DOHH2 (cell line): ENCODE results near the gene UGT1A6.
"Not testable (repeated sequence)": the region's sequence is repeated elsewhere in the genome, so short reads cannot be mapped to it uniquely, and the experiment has no call there.

Experiments
- H3F3A ChIP-seq: fragments of 200-600 bp; sonication (generic), shearing (Covaris generic); 2 replicates; pipeline ENCODE4 v1.6.0; 2016; ENCODE audit warnings: antibody characterized with exemption, mild to moderate bottlenecking; ENCODE audit not compliant: control insufficient read depth, insufficient read depth
- H3K27ac ChIP-seq: fragments of 200-600 bp; sonication (generic); 2 replicates; pipeline ENCODE4 v1.5.1; 2014; ENCODE audit warnings: low read depth, mild to moderate bottlenecking, low read length, moderate library complexity
- H3K27me3 ChIP-seq: fragments of 200-600 bp; sonication (generic); 2 replicates; pipeline ENCODE4 v1.6.1; 2014; ENCODE audit warnings: mild to moderate bottlenecking, low read length, mixed read lengths; ENCODE audit not compliant: control insufficient read depth
- H3K36me3 ChIP-seq: fragments of 200-600 bp; sonication (generic); 2 replicates; pipeline ENCODE4 v1.6.1; 2014; ENCODE audit warnings: mild to moderate bottlenecking, low read length, moderate library complexity, mixed read lengths; ENCODE audit not compliant: control insufficient read depth
- H3K4me1 ChIP-seq: fragments of 200-600 bp; sonication (generic); 2 replicates; pipeline ENCODE4 v1.6.1; 2014; ENCODE audit warnings: mild to moderate bottlenecking, low read length, mixed read lengths; ENCODE audit not compliant: control insufficient read depth
- H3K4me2 ChIP-seq: fragments of 200-600 bp; sonication (generic); 2 replicates; pipeline ENCODE4 v1.6.0; 2014; ENCODE audit warnings: mild to moderate bottlenecking, low read length, moderate library complexity
- H3K4me3 ChIP-seq: fragments of 200-600 bp; sonication (generic); 2 replicates; pipeline ENCODE4 v1.5.1; 2014; ENCODE audit warnings: mild to moderate bottlenecking, low read length, mixed read lengths
- H3K79me2 ChIP-seq: fragments of 200-600 bp; sonication (generic); 2 replicates; pipeline ENCODE4 v1.6.1; 2014; ENCODE audit warnings: mild to moderate bottlenecking, low read length, mixed read lengths; ENCODE audit not compliant: control insufficient read depth
- H3K9me2 ChIP-seq: fragments of 200-600 bp; sonication (generic); replicated peaks from 2 replicates; pipeline ENCODE4 v1.6.1; 2014; ENCODE audit warnings: mild to moderate bottlenecking, low read length, mixed read lengths; ENCODE audit not compliant: control insufficient read depth
- H3K9me3 ChIP-seq: fragments of 200-600 bp; sonication (generic); 2 replicates; pipeline ENCODE4 v1.6.1; 2014; ENCODE audit warnings: antibody characterized with exemption, low read length, mixed read lengths; ENCODE audit not compliant: control insufficient read depth, insufficient read depth
- H4K20me1 ChIP-seq: fragments of 200-600 bp; sonication (generic); 2 replicates; pipeline ENCODE4 v1.6.0; 2014; ENCODE audit warnings: low read depth, mild to moderate bottlenecking, antibody characterized with exemption, low read length, moderate library complexity; ENCODE audit not compliant: control insufficient read depth, insufficient read depth
- EZH2phosphoT487 ChIP-seq: fragments of 200-600 bp; sonication (generic); IDR thresholded peaks from 2 replicates; pipeline ENCODE4 v1.6.1; 2017; ENCODE audit warnings: borderline replicate concordance, mild to moderate bottlenecking, antibody characterized with exemption, low read length, moderate library complexity, mixed read lengths
- TF ChIP-seq, protein P1 (sequence below): fragments of 200-600 bp; sonication (generic); IDR thresholded peaks from one replicate; pipeline ENCODE4 v1.5.1; 2014; ENCODE audit warnings: antibody characterized with exemption, mild to moderate bottlenecking, low read depth, low read length; ENCODE audit not compliant: poor library complexity, severe bottlenecking

The UGT1A6 gene

DNA sequence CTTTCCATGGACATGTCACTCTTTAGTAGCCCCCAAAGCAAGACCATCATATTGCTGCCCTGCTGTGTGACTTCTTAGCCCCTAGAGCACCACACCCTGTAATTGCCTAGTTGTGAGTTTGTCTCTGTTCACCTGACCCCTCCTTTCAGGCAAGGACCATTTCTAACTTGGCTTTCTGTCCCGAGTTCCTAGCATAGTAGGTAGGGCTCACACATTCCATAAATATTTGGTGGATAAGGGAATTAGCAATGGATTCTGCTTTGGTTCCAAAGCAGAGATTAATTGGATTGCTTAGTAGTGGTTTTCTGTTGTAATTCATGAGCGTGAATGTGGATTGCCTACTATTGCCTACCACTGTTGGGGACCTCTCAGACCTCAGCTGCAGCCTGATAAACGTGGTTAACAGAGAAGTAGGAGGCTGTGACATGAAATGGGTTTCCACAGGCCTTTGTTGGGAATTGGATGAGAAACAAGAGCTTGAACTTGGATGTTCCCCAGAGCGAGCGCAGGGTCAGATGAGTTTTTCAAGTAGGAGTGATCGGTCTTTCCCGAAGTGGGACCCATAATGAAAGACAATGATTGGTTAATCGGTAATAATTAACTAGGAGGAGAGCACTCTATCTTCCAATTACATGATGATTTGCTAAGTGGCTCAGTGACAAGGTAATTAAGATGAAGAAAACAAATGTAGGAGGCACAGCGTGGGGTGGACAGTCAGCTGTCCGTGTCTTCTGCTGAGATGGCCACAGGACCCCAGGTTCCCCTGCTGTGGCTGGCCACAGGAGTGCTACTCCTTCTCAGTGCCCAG is 54.0 kb downstream of the UGT1A6 start:
- H3F3A ChIP-seq, result no peaks in the 10 kb centered on the region
- H3K36me3 ChIP-seq, result no peaks in the 10 kb centered on the region
- H3K4me1 ChIP-seq, result no peaks in the 10 kb centered on the region
- no peaks in the 10 kb centered on the region for H3K79me2 ChIP-seq
- H3K9me2 ChIP-seq, result no peaks in the 10 kb centered on the region
- H4K20me1 ChIP-seq, result no peaks in the 10 kb centered on the region
- 0 out of 2 replicates have a peak, but pooled peaks cover 3% of the 10 kb centered on the region for H3K27me3 ChIP-seq
- peaks cover 6% of the 10 kb centered on the region; the same call in 1 of the 2 replicates for H3K9me3 ChIP-seq
- no peak overlapping the region for H3K27ac ChIP-seq
- TF ChIP-seq EZH2phosphoT487, result no peak
- TF ChIP-seq, protein P1, sequence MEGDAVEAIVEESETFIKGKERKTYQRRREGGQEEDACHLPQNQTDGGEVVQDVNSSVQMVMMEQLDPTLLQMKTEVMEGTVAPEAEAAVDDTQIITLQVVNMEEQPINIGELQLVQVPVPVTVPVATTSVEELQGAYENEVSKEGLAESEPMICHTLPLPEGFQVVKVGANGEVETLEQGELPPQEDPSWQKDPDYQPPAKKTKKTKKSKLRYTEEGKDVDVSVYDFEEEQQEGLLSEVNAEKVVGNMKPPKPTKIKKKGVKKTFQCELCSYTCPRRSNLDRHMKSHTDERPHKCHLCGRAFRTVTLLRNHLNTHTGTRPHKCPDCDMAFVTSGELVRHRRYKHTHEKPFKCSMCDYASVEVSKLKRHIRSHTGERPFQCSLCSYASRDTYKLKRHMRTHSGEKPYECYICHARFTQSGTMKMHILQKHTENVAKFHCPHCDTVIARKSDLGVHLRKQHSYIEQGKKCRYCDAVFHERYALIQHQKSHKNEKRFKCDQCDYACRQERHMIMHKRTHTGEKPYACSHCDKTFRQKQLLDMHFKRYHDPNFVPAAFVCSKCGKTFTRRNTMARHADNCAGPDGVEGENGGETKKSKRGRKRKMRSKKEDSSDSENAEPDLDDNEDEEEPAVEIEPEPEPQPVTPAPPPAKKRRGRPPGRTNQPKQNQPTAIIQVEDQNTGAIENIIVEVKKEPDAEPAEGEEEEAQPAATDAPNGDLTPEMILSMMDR, result no peak
- no peak overlapping the region for H3K4me3 ChIP-seq
- H3K4me2 ChIP-seq, result no peak overlapping the region

DNA sequence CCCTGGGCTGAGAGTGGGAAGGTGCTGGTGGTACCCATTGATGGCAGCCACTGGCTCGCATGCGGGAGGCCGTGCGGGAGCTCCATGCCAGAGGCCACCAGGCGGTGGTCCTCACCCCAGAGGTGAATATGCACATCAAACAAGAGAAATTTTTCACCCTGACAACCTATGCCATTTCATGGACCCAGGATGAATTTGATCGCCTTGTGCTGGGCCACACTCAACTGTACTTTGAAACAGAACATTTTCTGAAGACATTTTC is 54.5 kb downstream of the UGT1A6 start:
- H3K27me3 ChIP-seq, result 0 out of 2 replicates have a peak, but pooled peaks cover 3% of the 10 kb centered on the region
- no peak overlapping the region for H3K4me2 ChIP-seq
- H3K4me3 ChIP-seq, result no peak overlapping the region
- H3K79me2 ChIP-seq, result no peaks in the 10 kb centered on the region
- H3K4me1 ChIP-seq, result no peaks in the 10 kb centered on the region
- no peak overlapping the region for H3K27ac ChIP-seq
- peaks cover 6% of the 10 kb centered on the region; the same call in 1 of the 2 replicates for H3K9me3 ChIP-seq
- H4K20me1 ChIP-seq, result no peaks in the 10 kb centered on the region
- no peaks in the 10 kb centered on the region for H3K36me3 ChIP-seq
- no peaks in the 10 kb centered on the region for H3K9me2 ChIP-seq
- TF ChIP-seq, protein P1, result no peak
- no peak for TF ChIP-seq EZH2phosphoT487
- no peaks in the 10 kb centered on the region for H3F3A ChIP-seq

DNA sequence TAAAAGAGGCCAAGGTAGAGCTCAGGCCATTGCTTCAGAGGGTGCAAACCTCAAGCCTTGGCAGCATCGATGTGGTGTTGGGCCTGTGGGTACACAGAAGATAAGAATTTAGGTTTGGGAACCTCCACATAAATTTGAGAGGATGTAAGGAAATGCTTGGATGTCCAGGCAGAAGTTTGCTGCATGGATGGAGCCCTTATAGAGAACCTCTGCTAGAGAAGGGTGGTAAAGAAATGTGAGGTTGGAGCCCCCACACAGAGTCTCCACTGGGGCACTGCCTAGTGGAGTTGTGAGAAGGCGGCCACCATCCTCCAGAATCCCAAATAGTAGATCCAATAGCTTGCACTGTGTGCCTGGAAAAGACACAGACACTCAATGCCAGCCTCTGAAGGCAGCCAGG is 58.0 kb downstream of the UGT1A6 start:
- H3K79me2 ChIP-seq, H3K27ac ChIP-seq, H3K9me3 ChIP-seq, H3F3A ChIP-seq, H3K9me2 ChIP-seq, H3K4me1 ChIP-seq, H4K20me1 ChIP-seq, H3K4me2 ChIP-seq, H3K27me3 ChIP-seq, H3K36me3 ChIP-seq, H3K4me3 ChIP-seq: not testable (repeated sequence)

DNA sequence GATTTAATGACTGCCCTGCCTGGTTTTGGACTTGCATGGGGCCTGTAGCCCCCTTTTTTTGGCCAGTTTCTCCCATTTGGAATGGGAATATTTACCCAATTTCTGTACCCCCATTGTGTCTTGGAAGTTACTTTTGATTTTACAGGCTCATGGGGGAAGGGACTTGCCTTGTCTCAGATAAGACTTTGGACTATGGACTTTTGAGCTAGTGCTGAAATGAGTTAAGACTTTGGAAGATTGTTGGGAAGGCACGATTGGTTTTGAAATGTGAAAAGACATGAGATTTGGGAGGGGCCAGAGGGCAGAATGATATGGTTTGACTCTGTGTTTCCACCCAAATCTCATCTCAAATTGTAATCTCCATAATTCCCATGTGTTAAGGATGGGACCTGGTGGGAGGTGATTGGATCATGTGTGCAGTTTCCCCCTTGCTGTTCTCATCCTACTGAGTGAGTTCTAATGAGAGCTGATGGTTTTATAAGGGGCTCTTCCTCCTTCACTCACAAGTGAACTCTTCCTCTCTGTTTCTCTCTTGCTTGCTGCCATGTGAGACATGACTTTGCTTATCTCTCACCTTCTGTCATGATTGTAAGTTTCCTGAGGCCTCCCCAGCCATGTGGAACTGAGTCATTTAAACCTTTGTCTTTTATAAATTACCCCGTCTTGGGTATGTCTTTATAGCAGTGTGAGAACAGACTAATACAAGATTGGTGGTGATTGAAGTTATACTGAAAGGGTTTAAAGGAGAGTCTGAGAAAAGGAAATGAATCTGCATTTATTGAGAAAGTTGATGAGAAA is 58.7 kb downstream of the UGT1A6 start:
- H4K20me1 ChIP-seq, H3F3A ChIP-seq, H3K27ac ChIP-seq, H3K9me3 ChIP-seq, H3K4me3 ChIP-seq, H3K4me2 ChIP-seq, H3K36me3 ChIP-seq, H3K9me2 ChIP-seq, H3K79me2 ChIP-seq, H3K4me1 ChIP-seq, H3K27me3 ChIP-seq: not testable (repeated sequence)
